Measurements from ENCODE around the gene ADORA1.

DNA sequence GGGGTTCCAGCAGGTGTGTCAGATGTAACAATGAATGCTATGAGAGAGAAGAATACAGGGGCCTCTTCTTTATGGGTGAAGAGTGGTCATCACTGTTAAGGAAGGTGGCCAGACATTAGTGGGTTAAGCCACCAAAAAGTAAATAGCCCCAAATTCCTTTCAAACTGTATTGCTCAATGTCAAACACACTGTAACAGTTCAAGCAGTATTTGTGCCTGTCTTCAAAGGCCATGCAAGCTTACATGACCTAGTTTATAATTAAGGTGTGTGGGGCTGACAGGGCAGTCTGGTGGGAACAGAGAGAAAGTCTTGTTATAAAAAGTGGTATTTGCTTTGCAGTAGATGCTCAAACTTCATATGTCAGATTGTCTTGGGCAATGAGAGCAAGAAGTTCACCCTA lies 83.5 kb downstream of the ADORA1 start:
- TF ChIP-seq CHD4 (IDR thresholded peaks at IDR 0.05; ENCODE audit: borderline replicate concordance, low read length) (no peak), E2F2 (CRISPR knock-in tag; IDR thresholded peaks at IDR 0.05; ENCODE audit: borderline replicate concordance) (no peak)

Measured in HepG2 (cell line).